Astrocyte (in vitro differentiated cells and primary cell): ENCODE measurements around the gene CFAP73. TPM values are rescaled to one million over a fixed set of nuclear protein-coding genes. Genes with fewer than 3 reads are reported as not detected.

ENCODE experiments used
- DNase-seq: peaks from one replicate; pipeline ENCODE4 v3.0.0-alpha.2; 2010; ENCODE audit warnings: low read depth
- FAIRE-seq: peaks from 2 replicates; lab custom pipeline; 2011; peaks lifted over from hg19 to GRCh38; lab: Jason Lieb, UNC
- H2AFZ ChIP-seq: 2 replicates; pipeline ENCODE4 v1.6.0; 2012; ENCODE audit warnings: low read depth, low read length, inconsistent platforms
- H3K27ac ChIP-seq: 2 replicates; pipeline ENCODE4 v1.5.1; 2011; ENCODE audit warnings: low read depth, low read length, inconsistent platforms
- H3K27me3 ChIP-seq: 2 replicates; pipeline ENCODE4 v1.6.0; 2011; ENCODE audit warnings: low read length, inconsistent platforms; ENCODE audit not compliant: insufficient read depth
- H3K36me3 ChIP-seq: 2 replicates; pipeline ENCODE4 v1.5.1; 2011; ENCODE audit warnings: low read length, inconsistent platforms; ENCODE audit not compliant: insufficient read depth
- H3K4me1 ChIP-seq: 2 replicates; pipeline ENCODE4 v1.5.1; 2011; ENCODE audit warnings: low read length, inconsistent platforms; ENCODE audit not compliant: insufficient read depth
- H3K4me2 ChIP-seq: 2 replicates; pipeline ENCODE4 v1.6.0; 2012; ENCODE audit warnings: low read length, inconsistent platforms
- H3K4me3 ChIP-seq: 2 replicates; pipeline ENCODE4 v1.5.1; 2011; ENCODE audit warnings: low read depth, mild to moderate bottlenecking, low read length, inconsistent platforms; ENCODE audit not compliant: insufficient read depth
- H3K79me2 ChIP-seq: 2 replicates; pipeline ENCODE4 v1.6.0; 2012; ENCODE audit warnings: mild to moderate bottlenecking, low read length, inconsistent platforms; ENCODE audit not compliant: insufficient read depth
- H3K9ac ChIP-seq: 2 replicates; pipeline ENCODE4 v1.6.0; 2012; ENCODE audit warnings: mild to moderate bottlenecking, low read length, inconsistent platforms
- H3K9me3 ChIP-seq: 2 replicates; pipeline ENCODE4 v1.5.1; 2012; ENCODE audit warnings: low read depth, mild to moderate bottlenecking, low read length, inconsistent platforms; ENCODE audit not compliant: insufficient read depth
- H4K20me1 ChIP-seq: 2 replicates; pipeline ENCODE4 v1.6.0; 2012; ENCODE audit warnings: low read length, inconsistent platforms; ENCODE audit not compliant: insufficient read depth
- H3K27ac Mint-ChIP-seq: one replicate; pipeline ENCODE4 v1.8.0; 2021; ENCODE audit warnings: mild to moderate bottlenecking, mixed read lengths; ENCODE audit not compliant: unreplicated experiment
- H3K27me3 Mint-ChIP-seq: one replicate; pipeline ENCODE4 v1.8.0; 2021; ENCODE audit warnings: low read depth, mixed read lengths; ENCODE audit not compliant: unreplicated experiment
- H3K36me3 Mint-ChIP-seq: one replicate; pipeline ENCODE4 v1.8.0; 2021; ENCODE audit warnings: low read depth, mixed read lengths; ENCODE audit not compliant: unreplicated experiment
- H3K4me1 Mint-ChIP-seq: one replicate; pipeline ENCODE4 v1.8.0; 2021; ENCODE audit warnings: low read depth, mixed read lengths; ENCODE audit not compliant: unreplicated experiment
- H3K4me3 Mint-ChIP-seq: one replicate; pipeline ENCODE4 v1.8.0; 2021; ENCODE audit warnings: mild to moderate bottlenecking, moderate library complexity, mixed read lengths; ENCODE audit not compliant: unreplicated experiment
- H3K9me3 Mint-ChIP-seq: one replicate; pipeline ENCODE4 v1.8.0; 2021; ENCODE audit warnings: mild to moderate bottlenecking, mixed read lengths; ENCODE audit not compliant: unreplicated experiment
- EZH2 ChIP-seq: IDR thresholded peaks from 2 replicates; pipeline ENCODE4 v1.6.1; 2012; ENCODE audit warnings: mild to moderate bottlenecking, low read length, inconsistent platforms; ENCODE audit not compliant: insufficient read depth
- total RNA-seq: library from RNA; stranded (reverse); gene quantifications from 2 replicates; pipeline ENCODE4 v1.2.1, GENCODE V29; 2021
- TF ChIP-seq, protein P1 (sequence below): IDR thresholded peaks from 2 replicates; pipeline ENCODE4 v1.5.1; 2011; ENCODE audit warnings: low read depth, mild to moderate bottlenecking, inconsistent platforms, low read length, moderate library complexity; ENCODE audit not compliant: insufficient read depth

CFAP73 gene
- total RNA-seq, 1 donor from 2014 or later: not detected

DNA sequence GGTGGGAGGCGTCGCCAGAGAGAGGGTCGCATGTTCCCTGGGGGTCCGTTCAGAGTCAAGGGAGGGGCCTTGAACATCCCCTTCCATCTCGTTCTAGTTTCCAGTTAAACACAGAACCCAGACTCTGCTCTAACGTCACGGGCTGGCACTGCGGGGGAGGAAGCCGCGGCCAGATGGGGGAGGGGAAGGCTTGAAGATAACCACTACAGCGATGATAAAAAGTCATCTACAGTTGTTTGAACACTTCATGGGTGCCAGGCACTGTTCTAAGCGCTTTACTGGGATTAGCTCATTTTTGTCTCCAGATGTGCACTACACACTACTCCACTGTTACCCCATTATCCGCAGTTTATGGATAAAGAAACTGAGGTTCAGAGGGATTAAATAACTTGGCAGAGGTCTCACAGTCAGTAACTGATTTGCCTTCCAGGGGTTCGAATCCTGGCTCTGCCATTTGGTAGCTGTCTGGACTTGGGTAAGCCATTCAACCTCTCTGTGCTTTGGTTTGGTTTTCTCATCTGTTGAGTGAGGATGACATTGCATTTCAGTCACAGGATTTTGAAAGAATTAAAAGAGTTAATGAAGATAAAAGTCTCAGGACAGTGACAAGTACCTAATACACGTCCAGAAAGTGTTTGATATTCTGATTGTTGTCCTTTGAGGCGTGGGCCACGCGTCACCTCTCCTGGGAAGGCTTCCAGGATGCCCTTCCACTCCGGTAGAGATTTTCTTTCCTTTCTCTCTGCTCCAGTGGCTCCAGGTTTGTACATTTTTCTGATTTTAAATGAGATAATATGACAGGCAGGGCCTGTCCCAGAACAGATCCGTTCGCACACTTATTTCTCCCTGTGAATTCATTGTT is 13.2 kb upstream of the CFAP73 start:
- Histone ChIP-seq H3K9ac (no peak overlapping the region), H2AFZ (no peak overlapping the region), H3K9me3 (no peaks in the 10 kb centered on the region), H3K79me2 (no peaks in the 10 kb centered on the region), H4K20me1 (no peaks in the 10 kb centered on the region), H3K4me2 (peak overlapping the region; percentile 41), H3K27me3 (peaks cover 12% of the 10 kb centered on the region), H3K4me3 (no peak overlapping the region), H3K4me1 (peaks cover 4% of the 10 kb centered on the region), H3K36me3 (no peaks in the 10 kb centered on the region), H3K27ac (no peak overlapping the region)
- Mint-ChIP-seq H3K27ac (peak overlapping the region; percentile 26), H3K4me1 (no peaks in the 10 kb centered on the region), H3K36me3 (peaks cover 2% of the 10 kb centered on the region), H3K27me3 (peaks cover 45% of the 10 kb centered on the region), H3K4me3 (no peak overlapping the region), H3K9me3 (peaks cover 3% of the 10 kb centered on the region)
- DNase-seq (no peak), FAIRE-seq (no peak)
- TF ChIP-seq, protein P1, sequence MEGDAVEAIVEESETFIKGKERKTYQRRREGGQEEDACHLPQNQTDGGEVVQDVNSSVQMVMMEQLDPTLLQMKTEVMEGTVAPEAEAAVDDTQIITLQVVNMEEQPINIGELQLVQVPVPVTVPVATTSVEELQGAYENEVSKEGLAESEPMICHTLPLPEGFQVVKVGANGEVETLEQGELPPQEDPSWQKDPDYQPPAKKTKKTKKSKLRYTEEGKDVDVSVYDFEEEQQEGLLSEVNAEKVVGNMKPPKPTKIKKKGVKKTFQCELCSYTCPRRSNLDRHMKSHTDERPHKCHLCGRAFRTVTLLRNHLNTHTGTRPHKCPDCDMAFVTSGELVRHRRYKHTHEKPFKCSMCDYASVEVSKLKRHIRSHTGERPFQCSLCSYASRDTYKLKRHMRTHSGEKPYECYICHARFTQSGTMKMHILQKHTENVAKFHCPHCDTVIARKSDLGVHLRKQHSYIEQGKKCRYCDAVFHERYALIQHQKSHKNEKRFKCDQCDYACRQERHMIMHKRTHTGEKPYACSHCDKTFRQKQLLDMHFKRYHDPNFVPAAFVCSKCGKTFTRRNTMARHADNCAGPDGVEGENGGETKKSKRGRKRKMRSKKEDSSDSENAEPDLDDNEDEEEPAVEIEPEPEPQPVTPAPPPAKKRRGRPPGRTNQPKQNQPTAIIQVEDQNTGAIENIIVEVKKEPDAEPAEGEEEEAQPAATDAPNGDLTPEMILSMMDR: no peak
- no peak for TF ChIP-seq EZH2

DNA sequence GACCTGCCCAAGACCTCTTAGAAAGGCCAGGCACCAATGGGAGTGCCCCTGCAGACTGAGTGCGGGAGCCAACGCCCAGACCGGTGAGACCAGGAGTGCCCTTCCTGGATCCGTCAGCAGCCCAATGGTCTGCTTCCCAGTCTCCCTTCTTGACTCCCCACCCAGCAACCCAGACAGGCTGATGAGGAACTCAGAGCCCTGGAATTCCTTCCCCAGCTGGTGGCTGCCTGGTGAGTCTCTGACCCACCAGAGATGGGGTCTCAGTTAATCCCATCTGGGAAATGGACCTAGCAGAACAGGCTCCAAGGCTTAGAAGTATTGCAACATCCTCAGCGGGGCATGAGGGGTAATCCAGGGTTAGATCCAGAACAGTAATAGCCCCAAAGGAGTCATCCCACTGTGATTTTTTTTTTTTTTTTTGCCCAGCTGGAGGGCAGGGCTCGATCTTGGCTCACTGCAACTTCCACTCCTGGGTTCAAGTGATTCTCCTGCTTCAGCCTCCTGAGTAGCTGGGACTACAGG is 12.5 kb upstream of the CFAP73 start:
- H3K9me3 Mint-ChIP-seq: peaks cover 3% of the 10 kb centered on the region
- no peak for FAIRE-seq

More for the DNA sequence above, 12.5 kb upstream of the CFAP73 start:
- TF ChIP-seq EZH2: no peak
- TF ChIP-seq, protein P1: no peak
- Histone ChIP-seq H3K9me3 (no peaks in the 10 kb centered on the region), H3K4me1 (peaks cover 4% of the 10 kb centered on the region), H3K9ac (no peak overlapping the region), H3K4me3 (no peak overlapping the region), H3K4me2 (no peak overlapping the region), H2AFZ (no peak overlapping the region), H3K36me3 (no peaks in the 10 kb centered on the region), H4K20me1 (no peaks in the 10 kb centered on the region), H3K27ac (no peak overlapping the region), H3K27me3 (peaks cover 9% of the 10 kb centered on the region), H3K79me2 (no peaks in the 10 kb centered on the region)
- H3K4me3 Mint-ChIP-seq: no peak overlapping the region
- H3K27me3 Mint-ChIP-seq: peaks cover 40% of the 10 kb centered on the region
- H3K36me3 Mint-ChIP-seq: no peaks in the 10 kb centered on the region
- no peaks in the 10 kb centered on the region for H3K4me1 Mint-ChIP-seq
- no peak overlapping the region for H3K27ac Mint-ChIP-seq
- DNase-seq: no peak
